GM21381 (cell line): ENCODE measurements around the gene SLC4A2.

Experiments
- ATAC-seq: cut with Tn5 transposase; IDR thresholded peaks from one replicate; pipeline ENCODE4 v1.9.1; 2021; ENCODE audit warnings: mild to moderate bottlenecking, moderate library complexity; ENCODE audit not compliant: unreplicated experiment

The SLC4A2 gene

GRCh38 chr7:151061213-151062110, 2.1 kb downstream of the SLC4A2 start:
- ATAC-seq: no peak

GRCh38 chr7:151062111-151062398, 2.7 kb downstream of the SLC4A2 start:
- no peak for ATAC-seq

GRCh38 chr7:151062399-151063211, 3.2 kb downstream of the SLC4A2 start:
- ATAC-seq: no peak

- ATAC-seq: no peak
Measured at GRCh38 chr7:151063212-151063561, 3.8 kb downstream of the SLC4A2 start.

GRCh38 chr7:151064454-151064853, 5.1 kb downstream of the SLC4A2 start:
- ATAC-seq: no peak

- ATAC-seq: no peak
Measured at GRCh38 chr7:151064993-151065392, 5.6 kb downstream of the SLC4A2 start.

- no peak for ATAC-seq
Measured at GRCh38 chr7:151065516-151065915, 6.1 kb downstream of the SLC4A2 start.

- no peak for ATAC-seq
Measured at GRCh38 chr7:151066273-151066974, 7.0 kb downstream of the SLC4A2 start.

GRCh38 chr7:151068069-151068773, 8.8 kb downstream of the SLC4A2 start:
- ATAC-seq: no peak

- ATAC-seq: no peak
Measured at GRCh38 chr7:151069841-151070573, 10.6 kb downstream of the SLC4A2 start.

GRCh38 chr7:151070574-151070960, 11.2 kb downstream of the SLC4A2 start:
- ATAC-seq: no peak

GRCh38 chr7:151071032-151071866, 11.9 kb downstream of the SLC4A2 start:
- no peak for ATAC-seq

GRCh38 chr7:151073990-151074389, 14.6 kb downstream of the SLC4A2 start:
- no peak for ATAC-seq

- no peak for ATAC-seq
Measured at GRCh38 chr7:151074817-151075661, 15.7 kb downstream of the SLC4A2 start.

GRCh38 chr7:151075662-151075971, 16.2 kb downstream of the SLC4A2 start:
- ATAC-seq: no peak

GRCh38 chr7:151075978-151076426, 16.6 kb downstream of the SLC4A2 start:
- no peak for ATAC-seq

- ATAC-seq: no peak
Measured at GRCh38 chr7:151076863-151077704, 17.7 kb downstream of the SLC4A2 start.
